ENCODE results near the gene TRIM68. TPM values are rescaled to one million over a fixed set of nuclear protein-coding genes. Genes with fewer than 3 reads are reported as not detected.

Gene TRIM68
- total RNA-seq, 6 experiments from 2014 or later, result 3.3 to 8.6 (median 5.8) TPM

GRCh38 chr11:4559527-4560440 is 48.2 kb downstream of the TRIM68 start:
- 33% methylated on average over 3 of the region's 8 CpGs for WGBS (ENCODE audit: insufficient coverage, low coverage, low lambda C conversion rate, missing lambda C conversion rate)
- Histone ChIP-seq H3K4me1 (no peaks in the 10 kb centered on the region), H3K27me3 (no peaks in the 10 kb centered on the region), H3K36me3 (no peaks in the 10 kb centered on the region), H3K27ac (no peak overlapping the region), H3K9me3 (no peaks in the 10 kb centered on the region), H3K4me3 (no peak overlapping the region)
- ATAC-seq, result no peak
- intact Hi-C loops (cut with DNase I), result loop anchor here in 1 of 2 donors (10.0 kb wide), 1 partner anchor 375 kb away; no protein-coding TSS in a partner anchor
- TF ChIP-seq CTCF (IDR thresholded peaks at IDR 0.05), result no peak
- TF ChIP-seq POLR2A (IDR thresholded peaks at IDR 0.05), result no peak
- DNase-seq, result no peak

- H3K4me3 ChIP-seq, result no peak overlapping the region
- H3K4me1 ChIP-seq, result peaks cover 0 to 17% (median 8%) of the 10 kb centered on the region in 4 donors
- DNase-seq (no peak), ATAC-seq (peak; percentile 36 to 57 (median 50))
- no peak overlapping the region for H3K27ac ChIP-seq
- intact Hi-C loops (cut with DNase I), result loop anchor here in 1 of 2 donors (10.0 kb wide), 1 partner anchor 367 kb away; no protein-coding TSS in a partner anchor
- TF ChIP-seq POLR2A (IDR thresholded peaks at IDR 0.05), result no peak
- peak; percentile 38 to 58 (median 50) for TF ChIP-seq CTCF (IDR thresholded peaks at IDR 0.05)
- H3K27me3 ChIP-seq, result no peaks in the 10 kb centered on the region
- no peaks in the 10 kb centered on the region for H3K36me3 ChIP-seq
- 76% methylated on average over 5 of the region's 8 CpGs for WGBS (ENCODE audit: insufficient coverage, low coverage, low lambda C conversion rate, missing lambda C conversion rate)
- no peaks in the 10 kb centered on the region for H3K9me3 ChIP-seq
These were observed 56.6 kb downstream of the TRIM68 start for GRCh38 chr11:4551346-4551979.

Other genes with a start within 250 kb of the TRIM68 start
- gene OR52B4, start 239.8 kb downstream of the TRIM68 start, total RNA-seq, result not detected
- 10 to 100 TPM in 4 of 6 experiments, 1 to 10 TPM in 2; 5.8 to 19.4 (median 10.4) TPM for gene TRIM21, start 214.5 kb downstream of the TRIM68 start, total RNA-seq
- not detected for gene OR52K2, start 158.9 kb downstream of the TRIM68 start, total RNA-seq
- gene OR52K1, start 125.6 kb downstream of the TRIM68 start, total RNA-seq, result under 1 TPM in 1 of 6 experiments, not detected in 5; 0.07 TPM
- gene OR52M1, start 63.0 kb downstream of the TRIM68 start, total RNA-seq, result not detected
- not detected for gene OR52I2, start 26.5 kb downstream of the TRIM68 start, total RNA-seq
- not detected for gene OR52I1, start 14.2 kb downstream of the TRIM68 start, total RNA-seq
- gene OR51D1, start 29.2 kb upstream of the TRIM68 start, total RNA-seq, result not detected
- gene OR51E1, start 35.8 kb upstream of the TRIM68 start, total RNA-seq, result not detected
- gene OR51E2, start 89.6 kb upstream of the TRIM68 start, total RNA-seq, result not detected
- not detected for gene MMP26, start 96.6 kb upstream of the TRIM68 start, total RNA-seq
- not detected for gene OR51F1, start 161.7 kb upstream of the TRIM68 start, total RNA-seq
- gene OR52R1, start 196.1 kb upstream of the TRIM68 start, total RNA-seq, result not detected
- gene OR51F2, start 213.1 kb upstream of the TRIM68 start, total RNA-seq, result not detected
- not detected for gene OR51S1, start 241.0 kb upstream of the TRIM68 start, total RNA-seq

All from right lobe of liver (tissue), 6 donors.